HepG2 (cell line): ENCODE results near the gene KIF19. TPM values are rescaled to one million over a fixed set of nuclear protein-coding genes. Genes with fewer than 3 reads are reported as not detected.

Source experiments
- CREB1 ChIP-seq, 2 experiments: fragments of 450-650 bp in 1 of 2; IDR thresholded peaks; 2 replicates each; pipeline ENCODE4 v1.6.1; 2016 to 2017; ENCODE audit warnings: control low read depth in 1 of 2, mild to moderate bottlenecking in 1 of 2, missing compliant biosample characterization in 1 of 2, missing genetic modification characterization in 1 of 2
- FOXA1 ChIP-seq, 2 experiments: fragments of 450-650 bp in 1 of 2; sonication (generic) in 1 of 2; formaldehyde crosslinking in 1 of 2; IDR thresholded peaks; 2 replicates each; pipeline versions ENCODE4 v1.4.0 to v1.6.1; 2016 to 2020; ENCODE audit warnings: missing genetic modification reagents in 1 of 2
- GTF3A ChIP-seq: sonication (generic); formaldehyde crosslinking; conservative IDR thresholded peaks from 2 replicates; pipeline ENCODE4 v1.4.0; 2020; ENCODE audit warnings: mild to moderate bottlenecking, missing genetic modification reagents
- HCFC1 ChIP-seq: fragments of 150-350 bp; IDR thresholded peaks from 2 replicates; pipeline ENCODE4 v1.6.1; 2014; ENCODE audit warnings: low read depth, low read length
- MTF1 ChIP-seq: sonication (generic); formaldehyde crosslinking; IDR thresholded peaks from 2 replicates; pipeline ENCODE4 v1.5.0; 2020; ENCODE audit warnings: missing genetic modification reagents
- RCOR2 ChIP-seq: IDR thresholded peaks from 2 replicates; pipeline ENCODE4 v1.6.1; 2016; ENCODE audit warnings: missing biosample characterization, missing genetic modification reagents
- SP4 ChIP-seq: sonication (generic); formaldehyde crosslinking; IDR thresholded peaks from 2 replicates; pipeline ENCODE4 v1.8.1; 2023; ENCODE audit warnings: mild to moderate bottlenecking, missing genetic modification reagents
- TBX2 ChIP-seq: sonication (generic); formaldehyde crosslinking; IDR thresholded peaks from 2 replicates; pipeline ENCODE4 v1.5.0; 2020; ENCODE audit warnings: missing genetic modification reagents, mild to moderate bottlenecking, borderline replicate concordance
- TEAD2 ChIP-seq: sonication (generic); formaldehyde crosslinking; IDR thresholded peaks from 2 replicates; pipeline ENCODE4 v1.9.0; 2021; ENCODE audit warnings: missing genetic modification reagents
- ZBTB7B ChIP-seq: sonication (generic); formaldehyde crosslinking; IDR thresholded peaks from 2 replicates; pipeline ENCODE4 v1.4.0; 2020; ENCODE audit warnings: missing genetic modification reagents
- ZMAT3 ChIP-seq: sonication (generic); formaldehyde crosslinking; conservative IDR thresholded peaks from 2 replicates; pipeline ENCODE4 v1.7.0; 2021; ENCODE audit warnings: missing genetic modification reagents
- ZNF232 ChIP-seq: sonication (generic); formaldehyde crosslinking; IDR thresholded peaks from 2 replicates; pipeline ENCODE4 v1.4.0; 2020; ENCODE audit warnings: missing genetic modification reagents, borderline replicate concordance
- ZNF44 ChIP-seq: sonication (generic); formaldehyde crosslinking; IDR thresholded peaks from 2 replicates; pipeline ENCODE4 v1.5.1; 2020; ENCODE audit warnings: mild to moderate bottlenecking, missing genetic modification reagents
- ZNF775 ChIP-seq: sonication (generic); formaldehyde crosslinking; IDR thresholded peaks from 2 replicates; pipeline ENCODE4 v1.4.0; 2020; ENCODE audit warnings: missing genetic modification reagents, mild to moderate bottlenecking, moderate library complexity, borderline replicate concordance
- ZSCAN21 ChIP-seq: sonication (generic); formaldehyde crosslinking; IDR thresholded peaks from 2 replicates; pipeline ENCODE4 v1.8.0; 2022; ENCODE audit warnings: mild to moderate bottlenecking, missing genetic modification reagents, moderate library complexity, borderline replicate concordance
- polyA plus RNA-seq, 8 experiments: library from polyadenylated mRNA; depleted of rRNA in 3 of 8; stranded (reverse) in 7 of 8; unstranded in 1 of 8; fragments of >200 nt; fragmentation: Illumina TruSeq in 4 of 8; extraction: Trizol in 4 of 8; gene quantifications; 2 replicates each; pipeline versions ENCODE4 v1.2.1 to v1.2.3, GENCODE V29; 2011 to 2016; ENCODE audit warnings: low read depth in 4 of 8, missing spikeins in 1 of 8, mixed read lengths in 1 of 8; ENCODE audit not compliant: insufficient read depth in 1 of 8
- total RNA-seq, 5 experiments: library from RNA; depleted of rRNA; stranded (reverse); fragments of >200 nt; fragmentation: Illumina TruSeq; extraction: Trizol; gene quantifications; 2 replicates each; pipeline ENCODE4 v1.2.3, GENCODE V29; 2016; ENCODE audit warnings: low read depth in 1 of 5
- TF ChIP-seq, protein P1 (sequence below): sonication (generic); formaldehyde crosslinking; IDR thresholded peaks from 2 replicates; pipeline ENCODE4 v1.4.0; 2020; ENCODE audit warnings: missing genetic modification reagents, borderline replicate concordance
- TF ChIP-seq, protein P2 (sequence below): IDR thresholded peaks from 2 replicates; pipeline ENCODE4 v1.6.1; 2018; ENCODE audit warnings: missing genetic modification reagents, mild to moderate bottlenecking, missing compliant biosample characterization
- TF ChIP-seq, protein P3 (sequence below): sonication (generic); formaldehyde crosslinking; IDR thresholded peaks from 2 replicates; pipeline ENCODE4 v1.4.0; 2020; ENCODE audit warnings: mild to moderate bottlenecking, low read depth, missing genetic modification reagents
- TF ChIP-seq, protein P4 (sequence below): sonication (generic); IDR thresholded peaks from 2 replicates; pipeline ENCODE4 v1.6.1; 2016; ENCODE audit warnings: low read depth, borderline replicate concordance
- TF ChIP-seq, protein P5 (sequence below): sonication (generic); formaldehyde crosslinking; IDR thresholded peaks from 2 replicates; pipeline ENCODE4 v1.4.0; 2020; ENCODE audit warnings: missing genetic modification reagents

The KIF19 gene
- total and polyA plus RNA-seq, 2 of the 13 experiments (the other 11 are each of a cell fraction or from before 2014, with no cell fraction given), result not detected

DNA sequence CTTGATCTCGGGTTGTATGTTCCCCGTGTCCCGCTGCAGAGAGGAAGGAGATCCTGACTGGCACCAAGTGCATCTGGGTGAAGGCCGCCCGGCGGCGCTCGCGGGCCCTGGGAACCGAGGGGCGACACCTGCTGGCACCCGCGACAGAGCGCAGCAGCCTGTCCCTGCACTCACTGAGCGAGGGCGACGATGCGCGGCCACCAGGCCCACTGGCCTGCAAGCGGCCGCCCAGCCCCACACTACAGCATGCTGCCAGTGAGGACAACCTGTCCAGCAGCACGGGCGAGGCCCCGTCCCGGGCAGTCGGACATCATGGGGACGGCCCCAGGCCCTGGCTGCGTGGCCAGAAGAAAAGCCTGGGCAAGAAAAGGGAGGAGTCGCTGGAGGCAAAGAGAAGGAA, 28.1 kb downstream of the KIF19 start (continued):
- TF ChIP-seq, protein P1, sequence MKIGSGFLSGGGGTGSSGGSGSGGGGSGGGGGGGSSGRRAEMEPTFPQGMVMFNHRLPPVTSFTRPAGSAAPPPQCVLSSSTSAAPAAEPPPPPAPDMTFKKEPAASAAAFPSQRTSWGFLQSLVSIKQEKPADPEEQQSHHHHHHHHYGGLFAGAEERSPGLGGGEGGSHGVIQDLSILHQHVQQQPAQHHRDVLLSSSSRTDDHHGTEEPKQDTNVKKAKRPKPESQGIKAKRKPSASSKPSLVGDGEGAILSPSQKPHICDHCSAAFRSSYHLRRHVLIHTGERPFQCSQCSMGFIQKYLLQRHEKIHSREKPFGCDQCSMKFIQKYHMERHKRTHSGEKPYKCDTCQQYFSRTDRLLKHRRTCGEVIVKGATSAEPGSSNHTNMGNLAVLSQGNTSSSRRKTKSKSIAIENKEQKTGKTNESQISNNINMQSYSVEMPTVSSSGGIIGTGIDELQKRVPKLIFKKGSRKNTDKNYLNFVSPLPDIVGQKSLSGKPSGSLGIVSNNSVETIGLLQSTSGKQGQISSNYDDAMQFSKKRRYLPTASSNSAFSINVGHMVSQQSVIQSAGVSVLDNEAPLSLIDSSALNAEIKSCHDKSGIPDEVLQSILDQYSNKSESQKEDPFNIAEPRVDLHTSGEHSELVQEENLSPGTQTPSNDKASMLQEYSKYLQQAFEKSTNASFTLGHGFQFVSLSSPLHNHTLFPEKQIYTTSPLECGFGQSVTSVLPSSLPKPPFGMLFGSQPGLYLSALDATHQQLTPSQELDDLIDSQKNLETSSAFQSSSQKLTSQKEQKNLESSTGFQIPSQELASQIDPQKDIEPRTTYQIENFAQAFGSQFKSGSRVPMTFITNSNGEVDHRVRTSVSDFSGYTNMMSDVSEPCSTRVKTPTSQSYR, result no peak
- TF ChIP-seq CREB1 (IDR thresholded peaks at IDR 0.05), result no peak
- no peak for TF ChIP-seq CREB1 (CRISPR knock-in tag; IDR thresholded peaks at IDR 0.05)
- TF ChIP-seq SP4 (CRISPR knock-in tag), result peak; percentile 73; the same call in 1 of the 2 replicates
- TF ChIP-seq, protein P2, sequence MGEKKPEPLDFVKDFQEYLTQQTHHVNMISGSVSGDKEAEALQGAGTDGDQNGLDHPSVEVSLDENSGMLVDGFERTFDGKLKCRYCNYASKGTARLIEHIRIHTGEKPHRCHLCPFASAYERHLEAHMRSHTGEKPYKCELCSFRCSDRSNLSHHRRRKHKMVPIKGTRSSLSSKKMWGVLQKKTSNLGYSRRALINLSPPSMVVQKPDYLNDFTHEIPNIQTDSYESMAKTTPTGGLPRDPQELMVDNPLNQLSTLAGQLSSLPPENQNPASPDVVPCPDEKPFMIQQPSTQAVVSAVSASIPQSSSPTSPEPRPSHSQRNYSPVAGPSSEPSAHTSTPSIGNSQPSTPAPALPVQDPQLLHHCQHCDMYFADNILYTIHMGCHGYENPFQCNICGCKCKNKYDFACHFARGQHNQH (CRISPR knock-in tag), result no peak
- TF ChIP-seq TBX2 (CRISPR knock-in tag), result no peak
- no peak for TF ChIP-seq ZNF775 (CRISPR knock-in tag)
- no peak for TF ChIP-seq ZBTB7B (CRISPR knock-in tag)
- no peak for TF ChIP-seq ZNF44
- no peak for TF ChIP-seq RCOR2 (CRISPR knock-in tag)
- TF ChIP-seq, protein P3, sequence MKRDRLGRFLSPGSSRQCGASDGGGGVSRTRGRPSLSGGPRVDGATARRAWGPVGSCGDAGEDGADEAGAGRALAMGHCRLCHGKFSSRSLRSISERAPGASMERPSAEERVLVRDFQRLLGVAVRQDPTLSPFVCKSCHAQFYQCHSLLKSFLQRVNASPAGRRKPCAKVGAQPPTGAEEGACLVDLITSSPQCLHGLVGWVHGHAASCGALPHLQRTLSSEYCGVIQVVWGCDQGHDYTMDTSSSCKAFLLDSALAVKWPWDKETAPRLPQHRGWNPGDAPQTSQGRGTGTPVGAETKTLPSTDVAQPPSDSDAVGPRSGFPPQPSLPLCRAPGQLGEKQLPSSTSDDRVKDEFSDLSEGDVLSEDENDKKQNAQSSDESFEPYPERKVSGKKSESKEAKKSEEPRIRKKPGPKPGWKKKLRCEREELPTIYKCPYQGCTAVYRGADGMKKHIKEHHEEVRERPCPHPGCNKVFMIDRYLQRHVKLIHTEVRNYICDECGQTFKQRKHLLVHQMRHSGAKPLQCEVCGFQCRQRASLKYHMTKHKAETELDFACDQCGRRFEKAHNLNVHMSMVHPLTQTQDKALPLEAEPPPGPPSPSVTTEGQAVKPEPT (CRISPR knock-in tag), result no peak
- no peak for TF ChIP-seq TEAD2 (CRISPR knock-in tag)
- TF ChIP-seq ZMAT3, result no peak
- TF ChIP-seq GTF3A (CRISPR knock-in tag), result no peak
- TF ChIP-seq, protein P4, sequence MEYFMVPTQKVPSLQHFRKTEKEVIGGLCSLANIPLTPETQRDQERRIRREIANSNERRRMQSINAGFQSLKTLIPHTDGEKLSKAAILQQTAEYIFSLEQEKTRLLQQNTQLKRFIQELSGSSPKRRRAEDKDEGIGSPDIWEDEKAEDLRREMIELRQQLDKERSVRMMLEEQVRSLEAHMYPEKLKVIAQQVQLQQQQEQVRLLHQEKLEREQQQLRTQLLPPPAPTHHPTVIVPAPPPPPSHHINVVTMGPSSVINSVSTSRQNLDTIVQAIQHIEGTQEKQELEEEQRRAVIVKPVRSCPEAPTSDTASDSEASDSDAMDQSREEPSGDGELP, result no peak
- TF ChIP-seq MTF1 (CRISPR knock-in tag), result no peak
- TF ChIP-seq, protein P5, sequence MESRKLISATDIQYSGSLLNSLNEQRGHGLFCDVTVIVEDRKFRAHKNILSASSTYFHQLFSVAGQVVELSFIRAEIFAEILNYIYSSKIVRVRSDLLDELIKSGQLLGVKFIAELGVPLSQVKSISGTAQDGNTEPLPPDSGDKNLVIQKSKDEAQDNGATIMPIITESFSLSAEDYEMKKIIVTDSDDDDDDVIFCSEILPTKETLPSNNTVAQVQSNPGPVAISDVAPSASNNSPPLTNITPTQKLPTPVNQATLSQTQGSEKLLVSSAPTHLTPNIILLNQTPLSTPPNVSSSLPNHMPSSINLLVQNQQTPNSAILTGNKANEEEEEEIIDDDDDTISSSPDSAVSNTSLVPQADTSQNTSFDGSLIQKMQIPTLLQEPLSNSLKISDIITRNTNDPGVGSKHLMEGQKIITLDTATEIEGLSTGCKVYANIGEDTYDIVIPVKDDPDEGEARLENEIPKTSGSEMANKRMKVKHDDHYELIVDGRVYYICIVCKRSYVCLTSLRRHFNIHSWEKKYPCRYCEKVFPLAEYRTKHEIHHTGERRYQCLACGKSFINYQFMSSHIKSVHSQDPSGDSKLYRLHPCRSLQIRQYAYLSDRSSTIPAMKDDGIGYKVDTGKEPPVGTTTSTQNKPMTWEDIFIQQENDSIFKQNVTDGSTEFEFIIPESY (CRISPR knock-in tag), result peak; percentile 55
- TF ChIP-seq ZNF232 (CRISPR knock-in tag), result no peak
- no peak for TF ChIP-seq HCFC1
- TF ChIP-seq FOXA1 (IDR thresholded peaks at IDR 0.05), result no peak
- TF ChIP-seq FOXA1 (CRISPR knock-in tag; IDR thresholded peaks at IDR 0.05), result peak; percentile 41; the same call in 1 of the 2 replicates
- no peak for TF ChIP-seq ZSCAN21 (CRISPR knock-in tag)
